Endothelial cell of umbilical vein (primary cell): ENCODE data around the gene LGMN. TPM values are rescaled to one million over a fixed set of nuclear protein-coding genes. Genes with fewer than 3 reads are reported as not detected.

Experiments used
- BruUV-seq: library from RNA; stranded (reverse); fragments of 400-500 nt; replicated peaks from 2 replicates; lab custom pipeline; 2021; lab: Mats Ljungman, UMichigan
- CTCF ChIA-PET: fragments of 300-600, 350-600 bp; sonication (Branson Sonifier 250); formaldehyde crosslinking; loops from one replicate; lab custom pipeline; 2021; ENCODE audit warnings: antibody characterized with exemption, inconsistent platforms; lab: Charles Lee
- POLR2A ChIA-PET: fragments of 300-600, 350-600 bp; sonication (Branson Sonifier 250); formaldehyde crosslinking; loops from one replicate; lab custom pipeline; 2021; ENCODE audit warnings: antibody characterized with exemption, inconsistent platforms; lab: Charles Lee
- DNase-seq: peaks from one replicate; pipeline ENCODE4 v3.0.0-alpha.2; 2011; ENCODE audit warnings: low read depth, low spot score
- FAIRE-seq: peaks from 2 replicates; lab custom pipeline; 2011; peaks lifted over from hg19 to GRCh38; lab: Jason Lieb, UNC
- H2AFZ ChIP-seq: 2 replicates; pipeline ENCODE4 v1.6.0; 2012; ENCODE audit warnings: low read depth, low read length, control low read depth, inconsistent platforms
- H3K27ac ChIP-seq: 2 replicates; pipeline ENCODE4 v1.5.1; 2011; ENCODE audit warnings: low read depth, mild to moderate bottlenecking, control low read depth, low read length, moderate library complexity; ENCODE audit not compliant: insufficient read depth
- H3K27me3 ChIP-seq, 2 experiments: 2 replicates each; pipeline versions ENCODE4 v1.6.0 to v1.6.1; 2011; ENCODE audit warnings: low read length in 2 of 2, mixed read lengths in 1 of 2; ENCODE audit not compliant: control insufficient read depth in 2 of 2, insufficient read depth in 2 of 2
- H3K36me3 ChIP-seq, 2 experiments: 2 replicates in 1 of 2; 3 replicates in 1 of 2; pipeline ENCODE4 v1.5.1; 2011; ENCODE audit warnings: low read length in 2 of 2, mild to moderate bottlenecking in 1 of 2, moderate library complexity in 1 of 2; ENCODE audit not compliant: control insufficient read depth in 2 of 2, insufficient read depth in 2 of 2; ENCODE audit errors: extremely low read depth in 1 of 2
- H3K4me1 ChIP-seq: 3 replicates; pipeline ENCODE4 v1.5.1; 2011; ENCODE audit warnings: mild to moderate bottlenecking, low read length; ENCODE audit not compliant: control insufficient read depth, insufficient read depth; ENCODE audit errors: extremely low read depth
- H3K4me2 ChIP-seq: 2 replicates; pipeline ENCODE4 v1.6.1; 2011; ENCODE audit warnings: low read length, control low read depth, mixed read lengths; ENCODE audit not compliant: insufficient read depth
- H3K4me3 ChIP-seq, 3 experiments: fragments of 200-600 bp in 1 of 3; sonication (generic), shearing (Covaris generic) in 1 of 3; replicated peaks in 1 of 3; 2 replicates each; pipeline ENCODE4 v1.5.1; 2011 to 2016; ENCODE audit warnings: control low read depth in 3 of 3, low read length in 3 of 3, mild to moderate bottlenecking in 2 of 3, inconsistent platforms in 1 of 3, low read depth in 1 of 3, moderate library complexity in 1 of 3; ENCODE audit not compliant: insufficient read depth in 1 of 3
- H3K79me2 ChIP-seq: 2 replicates; pipeline ENCODE4 v1.6.0; 2012; ENCODE audit warnings: low read length, inconsistent platforms; ENCODE audit not compliant: control insufficient read depth, insufficient read depth
- H3K9ac ChIP-seq: replicated peaks from 2 replicates; pipeline ENCODE3; 2011; ENCODE audit warnings: low read length, control low read depth; ENCODE audit not compliant: insufficient read depth; ENCODE audit errors: extremely low read depth
- H3K9me1 ChIP-seq: replicated peaks from 3 replicates; pipeline ENCODE4 v1.6.0; 2011; ENCODE audit warnings: mild to moderate bottlenecking, low read length; ENCODE audit not compliant: control insufficient read depth, insufficient read depth; ENCODE audit errors: extremely low read depth
- H3K9me3 ChIP-seq: replicated peaks from 2 replicates; pipeline ENCODE4 v1.5.1; 2012; ENCODE audit warnings: low read length, inconsistent platforms; ENCODE audit not compliant: control insufficient read depth, insufficient read depth
- H4K20me1 ChIP-seq: replicated peaks from 2 replicates; pipeline ENCODE3; 2011; ENCODE audit warnings: mild to moderate bottlenecking, low read length; ENCODE audit not compliant: control insufficient read depth, insufficient read depth; ENCODE audit errors: extremely low read depth
- EZH2 ChIP-seq: IDR thresholded peaks from 2 replicates; pipeline ENCODE4 v1.6.1; 2012; ENCODE audit warnings: borderline replicate concordance, low read depth, mild to moderate bottlenecking, moderate library complexity, low read length, inconsistent platforms; ENCODE audit not compliant: severe bottlenecking
- FOS ChIP-seq: IDR thresholded peaks from 2 replicates; pipeline ENCODE4 v1.6.1; 2011; ENCODE audit warnings: mild to moderate bottlenecking, low read length, moderate library complexity, borderline replicate concordance; ENCODE audit not compliant: insufficient read depth
- GATA2 ChIP-seq: IDR thresholded peaks from 2 replicates; pipeline ENCODE4 v1.7.0; 2011; ENCODE audit warnings: low read depth, mild to moderate bottlenecking, moderate library complexity, mixed read lengths, low read length; ENCODE audit not compliant: insufficient read length, insufficient read depth
- JUN ChIP-seq: IDR thresholded peaks from 2 replicates; pipeline ENCODE4 v1.6.1; 2011; ENCODE audit warnings: borderline replicate concordance, low read depth; ENCODE audit not compliant: insufficient read length, insufficient read depth
- MYC ChIP-seq: IDR thresholded peaks from one replicate; pipeline ENCODE4 v1.6.1; 2011; ENCODE audit warnings: mild to moderate bottlenecking, low read depth, low read length
- POLR2A ChIP-seq: IDR thresholded peaks from 2 replicates; pipeline ENCODE4 v1.6.1; 2012; ENCODE audit warnings: low read depth, mild to moderate bottlenecking, control low read depth, low read length
- POLR2AphosphoS5 ChIP-seq: IDR thresholded peaks from 2 replicates; pipeline ENCODE4 v1.6.1; 2012; ENCODE audit warnings: low read depth, mild to moderate bottlenecking, control low read depth, low read length, moderate library complexity; ENCODE audit not compliant: insufficient read depth
- dilution Hi-C: fragments of 300-500 bp; cut with MboI; formaldehyde crosslinking; loops from one replicate; pipeline ENCODE4 v1.15.0; 2019; ENCODE audit warnings: low sequenced_read_pairs; ENCODE audit not compliant: extremely low pct_ligation_motif_present
- intact Hi-C: fragments of 100-400 bp; cut with micrococcal nuclease; formaldehyde crosslinking; loops from one replicate; pipeline ENCODE4 v1.10.0; 2022
- polyA plus RNA-seq, 4 experiments: library from polyadenylated mRNA; depleted of rRNA in 3 of 4; stranded (reverse) in 3 of 4; unstranded in 1 of 4; fragments of >200 nt; gene quantifications; 2 replicates each; pipeline versions ENCODE4 v1.2.1 to v1.2.3, GENCODE V29; 2011 to 2012; ENCODE audit warnings: missing spikeins in 1 of 4
- total RNA-seq: library from RNA; stranded (reverse); gene quantifications from 2 replicates; pipeline ENCODE4 v1.2.3, GENCODE V29; 2021
- TF ChIP-seq, protein P1 (sequence below): IDR thresholded peaks from 2 replicates; pipeline ENCODE4 v1.6.1; 2011; ENCODE audit not compliant: insufficient read depth, insufficient read length
- TF ChIP-seq, protein P2 (sequence below), 2 donors: IDR thresholded peaks; 1 replicate in 1 of 2; 2 replicates in 1 of 2; pipeline ENCODE4 v1.5.1; 2011; ENCODE audit warnings: low read length in 2 of 2, mild to moderate bottlenecking in 2 of 2, moderate library complexity in 2 of 2, control low read depth in 1 of 2, inconsistent platforms in 1 of 2, low read depth in 1 of 2; ENCODE audit not compliant: insufficient read depth in 1 of 2; ENCODE audit errors: extremely low read depth in 1 of 2

The LGMN gene
- total and polyA plus RNA-seq, 2 donors (not counting 3 experiments of a cell fraction or from before 2014, with no cell fraction given): 56.7 to 99.2 TPM

DNA sequence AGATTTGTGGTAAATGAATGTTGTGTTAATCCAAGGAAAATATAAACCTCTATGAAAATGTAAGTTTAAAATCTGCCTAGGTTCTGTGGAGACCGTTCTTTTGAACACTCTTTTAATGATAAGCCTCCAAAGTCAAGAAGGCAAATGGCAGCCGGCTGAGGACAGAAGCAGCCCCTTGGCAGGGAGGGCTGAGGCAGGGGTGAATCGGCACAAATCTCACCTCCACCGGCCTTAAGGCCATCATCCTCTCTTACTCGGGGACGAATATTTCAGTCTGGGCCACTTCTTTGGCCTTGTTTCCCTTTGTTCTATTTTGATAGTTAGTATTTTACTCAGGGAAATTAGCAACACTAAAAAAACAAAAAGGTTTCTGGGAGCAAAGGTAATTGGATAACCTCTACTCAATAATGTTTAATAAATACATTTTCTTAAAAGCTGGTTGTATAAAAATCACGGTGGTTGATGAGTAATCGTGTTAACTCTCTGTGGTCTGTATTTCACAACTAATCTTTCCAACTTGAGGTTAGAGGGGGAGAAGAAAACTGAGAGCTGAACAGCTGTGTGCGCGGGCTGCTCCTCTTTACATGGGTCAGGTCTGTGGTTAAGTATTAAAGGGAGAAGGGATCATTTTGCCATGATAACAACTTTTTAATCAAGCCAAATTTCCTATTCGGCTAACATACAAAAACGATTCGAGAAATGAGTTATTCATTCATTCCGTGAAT, 18.6 kb downstream of the LGMN start:
- BruUV-seq: no TSS peak
- H3K4me3 ChIP-seq: no peak overlapping the region
- H3K4me1 ChIP-seq: peaks cover 10% of the 10 kb centered on the region
- FAIRE-seq: no peak
- no peak for DNase-seq
- no peaks in the 10 kb centered on the region for H3K79me2 ChIP-seq
- no peak for TF ChIP-seq GATA2
- no peak for TF ChIP-seq FOS
- no peak for TF ChIP-seq POLR2A
- TF ChIP-seq, protein P1, sequence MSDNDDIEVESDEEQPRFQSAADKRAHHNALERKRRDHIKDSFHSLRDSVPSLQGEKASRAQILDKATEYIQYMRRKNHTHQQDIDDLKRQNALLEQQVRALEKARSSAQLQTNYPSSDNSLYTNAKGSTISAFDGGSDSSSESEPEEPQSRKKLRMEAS: no peak
- ChIA-PET POLR2A (no interaction called here), CTCF (no interaction called here)
- no peaks in the 10 kb centered on the region for H4K20me1 ChIP-seq
- no peaks in the 10 kb centered on the region for H3K9me3 ChIP-seq
- intact Hi-C loops: no loop called here
- H3K27ac ChIP-seq: no peak overlapping the region
- H2AFZ ChIP-seq: no peak overlapping the region
- no peaks in the 10 kb centered on the region for H3K27me3 ChIP-seq
- H3K9me1 ChIP-seq: no peaks in the 10 kb centered on the region
- no peak overlapping the region for H3K4me2 ChIP-seq
- H3K36me3 ChIP-seq: peaks cover 0 to 3% of the 10 kb centered on the region in 2 experiments
- dilution Hi-C loops: no loop called here
- no peak overlapping the region for H3K9ac ChIP-seq

DNA sequence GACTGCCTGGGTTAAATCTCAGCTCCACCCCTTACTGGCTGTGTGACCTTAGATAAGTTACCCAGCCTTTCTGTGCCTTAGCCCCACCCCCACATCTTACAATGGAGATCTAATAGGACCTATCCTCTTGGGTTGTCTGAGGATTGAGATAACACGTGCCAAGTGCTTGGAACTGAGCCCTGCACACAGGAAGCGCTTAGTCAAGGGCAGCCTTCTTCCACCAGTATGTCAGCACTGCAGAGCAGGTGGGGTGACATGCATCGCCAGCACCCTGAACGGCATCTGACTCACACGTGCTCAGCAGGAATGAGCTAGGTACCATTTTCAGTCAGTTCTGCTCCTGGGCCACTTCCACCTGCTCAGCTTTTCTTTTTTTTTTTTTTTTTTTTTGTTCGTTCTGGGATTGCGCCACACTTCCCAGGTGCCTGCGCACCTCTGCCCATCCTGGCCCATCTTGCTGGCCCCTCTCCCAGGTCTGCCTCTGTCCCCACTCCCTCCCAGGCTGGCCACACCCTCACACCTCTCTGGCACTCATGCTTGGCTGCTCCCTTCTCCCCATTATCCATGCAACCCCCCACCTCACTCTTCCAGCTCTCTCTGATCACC, 19.6 kb downstream of the LGMN start:
- no peaks in the 10 kb centered on the region for H3K27me3 ChIP-seq
- ChIA-PET POLR2A (interaction anchor here (0.6 to 3.6 kb wide), 2 partner anchors 19 to 35 kb away, joined by 4 to 27 read pairs; partner anchors contain the start of gene LGMN), CTCF (interaction anchor here (1.0 kb wide), 1 partner anchor 19 kb away, joined by 3 read pairs; the partner anchor contains the start of gene LGMN)
- DNase-seq (peak; percentile 20), FAIRE-seq (peak; percentile 44)
- intact Hi-C loops: no loop called here
- TF ChIP-seq GATA2 (no peak), FOS (no peak), POLR2A (no peak), MYC (no peak), EZH2 (no peak), JUN (no peak), POLR2AphosphoS5 (no peak)
- TF ChIP-seq, protein P1: no peak
- TF ChIP-seq, protein P2, sequence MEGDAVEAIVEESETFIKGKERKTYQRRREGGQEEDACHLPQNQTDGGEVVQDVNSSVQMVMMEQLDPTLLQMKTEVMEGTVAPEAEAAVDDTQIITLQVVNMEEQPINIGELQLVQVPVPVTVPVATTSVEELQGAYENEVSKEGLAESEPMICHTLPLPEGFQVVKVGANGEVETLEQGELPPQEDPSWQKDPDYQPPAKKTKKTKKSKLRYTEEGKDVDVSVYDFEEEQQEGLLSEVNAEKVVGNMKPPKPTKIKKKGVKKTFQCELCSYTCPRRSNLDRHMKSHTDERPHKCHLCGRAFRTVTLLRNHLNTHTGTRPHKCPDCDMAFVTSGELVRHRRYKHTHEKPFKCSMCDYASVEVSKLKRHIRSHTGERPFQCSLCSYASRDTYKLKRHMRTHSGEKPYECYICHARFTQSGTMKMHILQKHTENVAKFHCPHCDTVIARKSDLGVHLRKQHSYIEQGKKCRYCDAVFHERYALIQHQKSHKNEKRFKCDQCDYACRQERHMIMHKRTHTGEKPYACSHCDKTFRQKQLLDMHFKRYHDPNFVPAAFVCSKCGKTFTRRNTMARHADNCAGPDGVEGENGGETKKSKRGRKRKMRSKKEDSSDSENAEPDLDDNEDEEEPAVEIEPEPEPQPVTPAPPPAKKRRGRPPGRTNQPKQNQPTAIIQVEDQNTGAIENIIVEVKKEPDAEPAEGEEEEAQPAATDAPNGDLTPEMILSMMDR (IDR thresholded peaks at IDR 0.05; ENCODE audit: extremely low read depth in 1 of 2, insufficient read depth in 1 of 2, low read depth in 1 of 2, low read length in 2 of 2): no peak
- peaks cover 0 to 3% of the 10 kb centered on the region in 2 experiments for H3K36me3 ChIP-seq
- H3K4me1 ChIP-seq: peaks cover 10% of the 10 kb centered on the region
- H3K9me3 ChIP-seq: no peaks in the 10 kb centered on the region
- no peaks in the 10 kb centered on the region for H3K9me1 ChIP-seq
- no peaks in the 10 kb centered on the region for H3K79me2 ChIP-seq
- H3K4me3 ChIP-seq: no peak overlapping the region
- no peak overlapping the region for H2AFZ ChIP-seq
- no peak overlapping the region for H3K27ac ChIP-seq
- no TSS peak for BruUV-seq
- no peak overlapping the region for H3K4me2 ChIP-seq
- dilution Hi-C loops: no loop called here
- H3K9ac ChIP-seq: no peak overlapping the region
- no peaks in the 10 kb centered on the region for H4K20me1 ChIP-seq
